ENCODE measurements around the gene NUBP1. TPM values are rescaled to one million over a fixed set of nuclear protein-coding genes. Genes with fewer than 3 reads are reported as not detected.
A peak's percentile ranks its signal among the peaks of the same experiment; 100 is the strongest.

Gene NUBP1
- total and polyA plus RNA-seq, 9 of the 15 experiments (the other 6 are each of a cell fraction or from before 2014, with no cell fraction given) = 17.2 to 55.1 (median 35.6) TPM

DNA sequence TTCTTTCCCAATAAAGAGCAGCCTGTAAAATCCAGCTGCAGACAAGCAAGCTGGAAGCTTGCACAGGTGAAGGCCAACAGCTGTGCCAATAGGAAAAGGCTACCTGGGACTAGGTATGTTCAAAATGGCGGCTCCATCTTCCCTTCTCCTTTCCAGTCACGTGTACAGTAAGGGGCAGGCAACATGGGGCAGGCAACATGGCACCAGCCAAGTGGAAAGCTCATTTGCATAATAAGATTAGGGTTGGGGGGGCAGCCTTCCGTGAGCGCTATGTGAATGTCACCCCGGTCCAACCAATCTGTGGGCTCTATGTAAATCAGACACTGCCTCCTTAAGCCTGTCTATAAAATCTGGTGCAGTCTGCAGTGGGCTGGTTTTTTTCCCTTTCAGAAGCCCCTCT is 43.7 kb downstream of the NUBP1 start:
- in situ Hi-C loops (cut with MboI) = no loop called here
- Histone ChIP-seq H3K4me2 (ENCODE audit: insufficient read depth, low read length) (no peak overlapping the region), H3K9me3 (replicated peaks; ENCODE audit: control insufficient read depth, insufficient read depth, low read depth, low read length) (no peaks in the 10 kb centered on the region), H3K9ac (ENCODE audit: insufficient read depth in 1 of 2, low read depth in 2 of 2, low read length in 2 of 2) (no peak overlapping the region), H2AFZ (ENCODE audit: low read depth, low read length) (peak overlapping the region; percentile 48), H3K27ac (ENCODE audit: extremely low read depth, low read depth, low read length) (no peak overlapping the region), H3K27me3 (ENCODE audit: control insufficient read depth in 2 of 2, insufficient read depth in 2 of 2, low read length in 2 of 2) (peaks cover 11 to 18% of the 10 kb centered on the region in 2 experiments; a peak in 4 of 5 replicates), H3K9me1 (ENCODE audit: control insufficient read depth, insufficient read depth, low read length) (no peaks in the 10 kb centered on the region), H4K20me1 (replicated peaks; ENCODE audit: control insufficient read depth, insufficient read depth, low read length) (no peaks in the 10 kb centered on the region), H3K4me1 (replicated peaks in 1 of 2; ENCODE audit: control insufficient read depth in 2 of 2, insufficient read depth in 2 of 2, low read length in 2 of 2) (no peaks in the 10 kb centered on the region), H3K4me3 (no peak overlapping the region), H3K36me3 (ENCODE audit: control insufficient read depth, insufficient read depth, low read length) (no peaks in the 10 kb centered on the region), H3K79me2 (ENCODE audit: control insufficient read depth, insufficient read depth, low read length) (no peaks in the 10 kb centered on the region)
- FAIRE-seq (peak; percentile 51), DNase-seq (ENCODE audit: extremely low read depth in 1 of 4, low spot score in 3 of 4) (peak in 2 of 4 experiments; percentile 35 to 55), ATAC-seq (peak; percentile 91)
- no TSS peak for BruUV-seq (replicated peaks)
- POLR2A ChIA-PET = interaction anchor here (0.6 to 1.0 kb wide), 2 partner anchors 8 to 62 kb away, joined by 3 read pairs; no protein-coding TSS in a partner anchor
- CTCF ChIA-PET (ENCODE audit: low intra/inter-chr PET ratio) = no interaction called here
- 0% methylated on average over 4 of the region's 5 CpGs for WGBS (ENCODE audit: insufficient coverage, low coverage, missing lambda C conversion rate)
- intact Hi-C loops (cut with micrococcal nuclease) = no loop called here
- TF ChIP-seq YY1 (IDR thresholded peaks at IDR 0.05; ENCODE audit: borderline replicate concordance in 1 of 3, control insufficient read depth in 1 of 3, extremely low read depth in 1 of 3, insufficient read depth in 3 of 3, insufficient read length in 1 of 3, insufficient replicate concordance in 2 of 3, low read depth in 1 of 3, low read length in 2 of 3) (peak in 2 of 3 experiments; percentile 59 to 66), POLR2A (conservative IDR thresholded peaks at IDR 0.05) (no peak), MYC (IDR thresholded peaks at IDR 0.05; ENCODE audit: low read depth, low read length) (0 out of 2 replicates have a peak, but pooled peaks have one; percentile 29), MYC (CRISPR knock-in tag; IDR thresholded peaks at IDR 0.05; ENCODE audit: borderline replicate concordance, low read depth) (no peak), GABPA (tag; conservative IDR thresholded peaks at IDR 0.05; ENCODE audit: low read depth) (no peak), BHLHE40 (IDR thresholded peaks at IDR 0.05; ENCODE audit: low read length) (peak; percentile 48; the same call in 1 of the 2 replicates), RAD51 (IDR thresholded peaks at IDR 0.05; ENCODE audit: borderline replicate concordance, low read depth) (peak; percentile 49; the same call in 1 of the 2 replicates)
- TF ChIP-seq, protein P1, sequence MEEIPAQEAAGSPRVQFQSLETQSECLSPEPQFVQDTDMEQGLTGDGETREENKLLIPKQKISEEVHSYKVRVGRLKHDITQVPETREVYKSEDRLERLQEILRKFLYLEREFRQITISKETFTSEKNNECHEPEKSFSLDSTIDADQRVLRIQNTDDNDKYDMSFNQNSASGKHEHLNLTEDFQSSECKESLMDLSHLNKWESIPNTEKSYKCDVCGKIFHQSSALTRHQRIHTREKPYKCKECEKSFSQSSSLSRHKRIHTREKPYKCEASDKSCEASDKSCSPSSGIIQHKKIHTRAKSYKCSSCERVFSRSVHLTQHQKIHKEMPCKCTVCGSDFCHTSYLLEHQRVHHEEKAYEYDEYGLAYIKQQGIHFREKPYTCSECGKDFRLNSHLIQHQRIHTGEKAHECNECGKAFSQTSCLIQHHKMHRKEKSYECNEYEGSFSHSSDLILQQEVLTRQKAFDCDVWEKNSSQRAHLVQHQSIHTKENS (CRISPR knock-in tag; IDR thresholded peaks at IDR 0.05) = no peak
- TF ChIP-seq, protein P2, sequence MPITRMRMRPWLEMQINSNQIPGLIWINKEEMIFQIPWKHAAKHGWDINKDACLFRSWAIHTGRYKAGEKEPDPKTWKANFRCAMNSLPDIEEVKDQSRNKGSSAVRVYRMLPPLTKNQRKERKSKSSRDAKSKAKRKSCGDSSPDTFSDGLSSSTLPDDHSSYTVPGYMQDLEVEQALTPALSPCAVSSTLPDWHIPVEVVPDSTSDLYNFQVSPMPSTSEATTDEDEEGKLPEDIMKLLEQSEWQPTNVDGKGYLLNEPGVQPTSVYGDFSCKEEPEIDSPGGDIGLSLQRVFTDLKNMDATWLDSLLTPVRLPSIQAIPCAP (CRISPR knock-in tag; IDR thresholded peaks at IDR 0.05; ENCODE audit: borderline replicate concordance) = no peak
- TF ChIP-seq, protein P3, sequence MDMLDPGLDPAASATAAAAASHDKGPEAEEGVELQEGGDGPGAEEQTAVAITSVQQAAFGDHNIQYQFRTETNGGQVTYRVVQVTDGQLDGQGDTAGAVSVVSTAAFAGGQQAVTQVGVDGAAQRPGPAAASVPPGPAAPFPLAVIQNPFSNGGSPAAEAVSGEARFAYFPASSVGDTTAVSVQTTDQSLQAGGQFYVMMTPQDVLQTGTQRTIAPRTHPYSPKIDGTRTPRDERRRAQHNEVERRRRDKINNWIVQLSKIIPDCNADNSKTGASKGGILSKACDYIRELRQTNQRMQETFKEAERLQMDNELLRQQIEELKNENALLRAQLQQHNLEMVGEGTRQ (CRISPR knock-in tag; IDR thresholded peaks at IDR 0.05) = peak; percentile 72
- TF ChIP-seq, protein P4, sequence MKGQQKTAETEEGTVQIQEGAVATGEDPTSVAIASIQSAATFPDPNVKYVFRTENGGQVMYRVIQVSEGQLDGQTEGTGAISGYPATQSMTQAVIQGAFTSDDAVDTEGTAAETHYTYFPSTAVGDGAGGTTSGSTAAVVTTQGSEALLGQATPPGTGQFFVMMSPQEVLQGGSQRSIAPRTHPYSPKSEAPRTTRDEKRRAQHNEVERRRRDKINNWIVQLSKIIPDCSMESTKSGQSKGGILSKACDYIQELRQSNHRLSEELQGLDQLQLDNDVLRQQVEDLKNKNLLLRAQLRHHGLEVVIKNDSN (CRISPR knock-in tag; IDR thresholded peaks at IDR 0.05) = peak; percentile 80
- TF ChIP-seq, protein P5, sequence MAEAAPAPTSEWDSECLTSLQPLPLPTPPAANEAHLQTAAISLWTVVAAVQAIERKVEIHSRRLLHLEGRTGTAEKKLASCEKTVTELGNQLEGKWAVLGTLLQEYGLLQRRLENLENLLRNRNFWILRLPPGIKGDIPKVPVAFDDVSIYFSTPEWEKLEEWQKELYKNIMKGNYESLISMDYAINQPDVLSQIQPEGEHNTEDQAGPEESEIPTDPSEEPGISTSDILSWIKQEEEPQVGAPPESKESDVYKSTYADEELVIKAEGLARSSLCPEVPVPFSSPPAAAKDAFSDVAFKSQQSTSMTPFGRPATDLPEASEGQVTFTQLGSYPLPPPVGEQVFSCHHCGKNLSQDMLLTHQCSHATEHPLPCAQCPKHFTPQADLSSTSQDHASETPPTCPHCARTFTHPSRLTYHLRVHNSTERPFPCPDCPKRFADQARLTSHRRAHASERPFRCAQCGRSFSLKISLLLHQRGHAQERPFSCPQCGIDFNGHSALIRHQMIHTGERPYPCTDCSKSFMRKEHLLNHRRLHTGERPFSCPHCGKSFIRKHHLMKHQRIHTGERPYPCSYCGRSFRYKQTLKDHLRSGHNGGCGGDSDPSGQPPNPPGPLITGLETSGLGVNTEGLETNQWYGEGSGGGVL (CRISPR knock-in tag; IDR thresholded peaks at IDR 0.05) = no peak
- TF ChIP-seq, protein P6, sequence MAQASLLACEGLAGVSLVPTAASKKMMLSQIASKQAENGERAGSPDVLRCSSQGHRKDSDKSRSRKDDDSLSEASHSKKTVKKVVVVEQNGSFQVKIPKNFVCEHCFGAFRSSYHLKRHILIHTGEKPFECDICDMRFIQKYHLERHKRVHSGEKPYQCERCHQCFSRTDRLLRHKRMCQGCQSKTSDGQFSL (CRISPR knock-in tag; IDR thresholded peaks at IDR 0.05) = peak; percentile 84
- TF ChIP-seq, protein P6 (tag; IDR thresholded peaks at IDR 0.05) = peak in 1 of 2 experiments; percentile 66; a peak in 1 of 4 replicates

Data from K562 (cell line).